GM23248 (cell line): ENCODE data around the gene RSF1.

Experiments
- EZH2 ChIP-seq: fragments of 200-600 bp; sonication (generic); IDR thresholded peaks from 2 replicates; pipeline ENCODE4 v1.6.1; 2018; ENCODE audit warnings: antibody characterized with exemption, mild to moderate bottlenecking; ENCODE audit not compliant: insufficient read depth, poor library complexity, severe bottlenecking
- EZH2phosphoT487 ChIP-seq: fragments of 200-600 bp; sonication (generic); IDR thresholded peaks from 2 replicates; pipeline ENCODE4 v1.6.1; 2018; ENCODE audit warnings: antibody characterized with exemption, moderate library complexity, mild to moderate bottlenecking, low read depth; ENCODE audit not compliant: insufficient read depth

DNA sequence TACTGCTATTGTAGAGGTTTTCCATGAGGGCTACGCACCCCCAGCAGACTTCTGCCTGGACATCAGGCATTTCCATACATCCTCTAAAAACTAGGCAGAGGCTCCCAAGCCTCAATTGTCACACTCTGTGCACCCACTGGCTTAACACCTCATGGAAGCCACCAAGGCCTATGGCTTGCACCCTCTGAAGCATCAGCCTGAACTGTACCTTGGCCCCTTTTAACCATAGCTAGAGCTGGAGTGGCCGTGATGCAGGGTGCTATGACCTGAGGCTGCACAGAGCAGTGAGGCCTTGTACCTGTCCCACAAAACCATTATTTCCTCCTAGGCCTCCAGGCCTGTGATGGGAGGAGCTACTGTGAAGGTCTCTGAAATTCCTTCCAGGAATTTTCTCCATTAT is 34.3 kb upstream of the RSF1 start:
- no peak for TF ChIP-seq EZH2
- TF ChIP-seq EZH2phosphoT487, result no peak
